Measurements from ENCODE around the gene SCAMP1.

The SCAMP1 gene

DNA sequence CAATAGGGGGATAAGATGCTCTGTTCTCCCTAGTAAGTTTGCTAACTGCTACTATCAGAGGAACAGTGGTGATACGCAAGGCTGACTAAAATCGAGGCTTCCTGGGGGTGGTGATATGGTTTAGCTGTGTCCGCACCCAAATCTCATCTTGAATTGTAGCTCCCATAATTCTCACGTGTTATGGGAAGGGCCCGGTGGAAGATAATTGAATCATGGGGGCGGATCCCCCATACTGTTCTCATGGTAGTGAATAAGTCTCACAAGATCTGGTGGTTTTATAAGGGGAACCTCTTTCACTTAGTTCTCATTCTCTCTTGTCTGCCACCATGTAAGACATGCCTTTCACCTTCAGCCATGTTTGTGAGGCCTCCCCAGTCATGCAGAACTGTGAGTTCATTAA is 153.0 kb downstream of the SCAMP1 start:
- no peaks in the 10 kb centered on the region for H3K9me3 Mint-ChIP-seq
- H3K4me1 Mint-ChIP-seq: peaks cover 14% of the 10 kb centered on the region
- peaks cover 21% of the 10 kb centered on the region for H3K36me3 Mint-ChIP-seq
- no peak for DNase-seq (ENCODE audit: low spot score in 2 of 2)
- no peak overlapping the region for H3K27ac Mint-ChIP-seq
- peaks cover 3% of the 10 kb centered on the region for H3K27me3 Mint-ChIP-seq
- H3K4me3 Mint-ChIP-seq: no peak overlapping the region
- no peak for ATAC-seq (ENCODE audit: low read depth)

DNA sequence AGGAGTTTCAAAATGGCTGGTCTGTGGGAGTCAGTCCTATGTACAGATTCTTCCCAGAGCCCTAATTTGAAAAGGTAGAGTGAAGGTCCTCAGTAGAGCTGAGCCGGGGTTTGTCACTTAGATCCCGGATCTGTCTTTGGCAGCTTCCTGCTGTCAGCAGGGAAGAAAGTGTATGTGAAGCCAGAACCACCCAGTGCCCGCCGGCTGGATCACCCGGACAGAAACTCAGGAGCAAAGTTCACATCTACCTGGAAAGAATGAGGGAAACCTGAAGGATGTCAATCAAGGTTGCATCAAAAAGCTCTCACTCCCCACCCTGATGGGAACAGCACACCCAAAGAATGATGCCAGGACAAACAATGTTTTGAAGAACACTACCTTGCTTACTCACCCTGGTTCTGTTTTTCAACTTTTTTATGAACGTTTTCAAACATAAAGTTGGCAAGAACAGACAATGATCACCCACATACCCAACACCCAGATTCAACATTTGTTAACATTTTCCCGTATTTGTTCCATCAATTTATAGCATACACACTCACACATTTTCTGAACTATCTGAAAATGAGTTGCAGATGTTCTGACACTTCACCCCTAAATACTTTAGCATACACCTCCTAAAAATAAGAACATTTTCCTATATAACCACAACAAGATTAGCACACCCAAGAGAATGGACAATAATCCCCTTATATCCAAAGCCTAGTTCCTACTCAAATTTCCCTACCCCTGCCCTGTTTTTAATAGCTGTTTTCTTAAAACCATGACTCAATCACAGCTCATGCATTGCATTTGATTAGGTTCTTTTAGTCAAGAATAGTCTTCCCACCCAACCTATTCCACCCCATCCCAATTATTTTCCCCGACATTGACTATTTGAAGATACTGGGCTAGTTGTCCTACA is 154.3 kb downstream of the SCAMP1 start:
- Mint-ChIP-seq H3K4me1 (peaks cover 7% of the 10 kb centered on the region), H3K27me3 (peaks cover 3% of the 10 kb centered on the region), H3K27ac (no peak overlapping the region), H3K4me3 (no peak overlapping the region), H3K9me3 (no peaks in the 10 kb centered on the region), H3K36me3 (peaks cover 21% of the 10 kb centered on the region)
- no peak for DNase-seq (ENCODE audit: low spot score in 2 of 2)
- no peak for ATAC-seq (ENCODE audit: low read depth)

DNA sequence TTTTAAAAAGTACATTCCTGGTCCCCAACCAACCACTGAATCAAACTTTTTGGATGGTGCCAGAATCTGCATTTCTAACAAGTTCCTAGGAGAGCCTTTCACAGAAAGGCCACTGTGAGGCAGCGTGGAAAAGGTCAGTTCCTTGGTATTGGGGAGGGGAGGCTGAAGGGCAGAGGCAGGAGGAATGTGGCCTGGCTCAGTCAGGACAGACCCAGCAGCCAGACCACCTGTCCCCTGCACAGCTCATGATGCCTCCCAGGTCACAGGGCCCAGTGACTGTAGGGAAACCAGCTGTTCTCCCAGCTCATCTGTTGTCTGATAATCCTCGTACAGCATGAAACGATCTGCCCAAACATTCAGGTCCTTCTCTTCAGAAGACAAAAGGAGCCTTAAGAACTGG is 155.3 kb downstream of the SCAMP1 start:
- no peak overlapping the region for H3K27ac Mint-ChIP-seq
- H3K4me1 Mint-ChIP-seq: peaks cover 2% of the 10 kb centered on the region
- H3K27me3 Mint-ChIP-seq: peaks cover 3% of the 10 kb centered on the region
- no peak overlapping the region for H3K4me3 Mint-ChIP-seq
- ATAC-seq (ENCODE audit: low read depth): no peak
- H3K9me3 Mint-ChIP-seq: no peaks in the 10 kb centered on the region
- peaks cover 21% of the 10 kb centered on the region for H3K36me3 Mint-ChIP-seq
- DNase-seq (ENCODE audit: low spot score in 2 of 2): no peak

DNA sequence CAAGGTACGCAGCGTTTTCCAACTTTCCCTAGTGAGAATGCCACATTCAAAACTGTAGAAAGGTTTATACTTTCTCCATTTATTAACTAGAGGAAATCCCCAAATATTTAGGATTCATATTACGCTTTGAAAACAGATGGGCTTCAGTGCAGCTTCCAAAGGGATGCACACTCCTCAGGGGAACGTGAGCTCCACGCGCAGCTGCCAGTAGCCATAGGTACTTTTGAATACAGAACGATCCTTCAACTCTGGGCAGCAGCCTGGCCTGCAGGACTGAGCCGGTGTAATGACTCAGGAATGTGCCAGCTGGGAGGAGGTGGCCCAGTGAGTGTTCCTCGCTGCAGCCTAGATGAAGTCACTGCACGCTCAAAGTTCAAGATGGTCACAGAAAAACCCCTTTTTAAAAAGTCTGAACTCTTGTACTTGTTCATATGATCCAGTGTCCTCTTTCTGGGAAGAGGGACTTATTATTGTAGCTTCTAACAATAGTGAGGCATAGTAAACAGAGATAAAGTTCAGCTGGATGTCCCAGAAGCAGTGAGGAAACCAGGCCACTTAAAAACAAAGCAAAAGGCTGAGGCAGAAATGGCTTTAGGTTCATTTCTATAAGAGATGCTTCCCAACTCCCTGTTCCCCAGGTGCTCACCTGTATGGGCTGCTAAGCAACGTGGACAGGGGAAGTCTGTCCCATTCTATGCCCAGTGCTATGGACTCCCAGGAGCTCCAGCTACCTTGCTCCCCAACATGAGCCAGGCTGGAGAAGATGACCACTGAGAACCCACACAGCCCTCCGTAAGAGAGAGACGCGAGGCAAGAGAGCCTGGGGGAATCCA is 158.2 kb downstream of the SCAMP1 start:
- Mint-ChIP-seq H3K9me3 (no peaks in the 10 kb centered on the region), H3K4me3 (no peak overlapping the region), H3K27me3 (peaks cover 3% of the 10 kb centered on the region), H3K27ac (no peak overlapping the region), H3K36me3 (peaks cover 24% of the 10 kb centered on the region), H3K4me1 (no peaks in the 10 kb centered on the region)
- no peak for DNase-seq (ENCODE audit: low spot score in 2 of 2)
- ATAC-seq (ENCODE audit: low read depth): no peak

DNA sequence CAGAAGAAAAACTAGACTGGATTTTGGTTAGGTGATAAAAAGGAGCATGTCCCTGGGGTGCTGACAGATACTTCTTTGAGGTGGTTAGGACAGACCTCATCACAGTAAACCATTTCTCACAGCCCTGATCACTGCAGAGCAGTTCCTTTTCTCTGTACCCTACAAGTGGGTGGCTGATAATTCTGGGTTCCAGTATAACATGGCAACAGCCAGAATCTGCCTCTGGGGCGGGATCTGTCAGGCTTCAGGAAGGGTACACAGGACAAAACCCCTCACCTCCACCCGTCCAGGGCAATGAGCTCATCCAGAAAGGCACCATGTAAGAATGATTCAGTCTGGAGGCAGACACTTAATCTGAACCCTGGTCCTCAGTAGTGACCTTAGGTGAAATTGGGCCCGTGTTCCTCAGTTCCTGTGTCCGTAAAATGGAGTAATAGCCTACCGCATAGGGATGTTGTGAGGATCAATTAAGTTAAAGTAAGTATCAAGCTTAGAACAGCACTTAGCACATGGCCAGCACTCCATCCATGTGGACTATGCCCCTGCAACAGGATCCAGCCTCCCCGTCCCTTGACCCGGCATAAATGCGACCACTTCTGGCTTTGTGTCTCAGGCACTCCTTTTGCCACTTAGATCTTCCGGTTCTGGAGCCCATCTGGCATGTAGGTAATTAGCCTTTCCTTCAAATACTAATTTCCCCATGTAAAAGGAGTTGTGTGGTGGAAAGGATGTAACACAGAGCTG is 159.0 kb downstream of the SCAMP1 start:
- no peak overlapping the region for H3K4me3 Mint-ChIP-seq
- peaks cover 20% of the 10 kb centered on the region for H3K36me3 Mint-ChIP-seq
- no peaks in the 10 kb centered on the region for H3K9me3 Mint-ChIP-seq
- DNase-seq (ENCODE audit: low spot score in 2 of 2): no peak
- no peaks in the 10 kb centered on the region for H3K4me1 Mint-ChIP-seq
- H3K27me3 Mint-ChIP-seq: peaks cover 3% of the 10 kb centered on the region
- no peak overlapping the region for H3K27ac Mint-ChIP-seq
- ATAC-seq (ENCODE audit: low read depth): no peak

DNA sequence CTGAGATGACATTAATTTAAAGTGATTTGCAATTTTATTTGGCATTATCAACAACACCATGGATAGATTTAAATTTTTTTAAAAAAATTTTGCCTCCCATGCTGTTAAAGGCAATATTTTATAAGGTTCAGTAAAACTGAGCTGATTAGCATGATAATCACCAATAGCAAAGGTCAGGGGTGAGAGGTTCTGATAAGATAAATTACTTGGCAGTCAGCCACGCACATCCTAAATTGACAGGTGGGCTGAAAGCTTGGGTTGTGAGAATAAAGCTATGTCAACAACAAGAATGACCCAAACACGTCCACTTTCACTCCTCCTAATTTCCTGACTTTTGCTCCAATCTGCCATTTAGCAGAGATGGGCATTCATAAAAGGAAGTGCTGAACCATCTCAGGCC is 161.0 kb downstream of the SCAMP1 start:
- Mint-ChIP-seq H3K4me3 (no peak overlapping the region), H3K27me3 (peaks cover 3% of the 10 kb centered on the region), H3K27ac (no peak overlapping the region), H3K9me3 (no peaks in the 10 kb centered on the region), H3K4me1 (peaks cover 4% of the 10 kb centered on the region), H3K36me3 (peaks cover 9% of the 10 kb centered on the region)
- no peak for DNase-seq (ENCODE audit: low spot score in 2 of 2)
- ATAC-seq (ENCODE audit: low read depth): no peak

DNA sequence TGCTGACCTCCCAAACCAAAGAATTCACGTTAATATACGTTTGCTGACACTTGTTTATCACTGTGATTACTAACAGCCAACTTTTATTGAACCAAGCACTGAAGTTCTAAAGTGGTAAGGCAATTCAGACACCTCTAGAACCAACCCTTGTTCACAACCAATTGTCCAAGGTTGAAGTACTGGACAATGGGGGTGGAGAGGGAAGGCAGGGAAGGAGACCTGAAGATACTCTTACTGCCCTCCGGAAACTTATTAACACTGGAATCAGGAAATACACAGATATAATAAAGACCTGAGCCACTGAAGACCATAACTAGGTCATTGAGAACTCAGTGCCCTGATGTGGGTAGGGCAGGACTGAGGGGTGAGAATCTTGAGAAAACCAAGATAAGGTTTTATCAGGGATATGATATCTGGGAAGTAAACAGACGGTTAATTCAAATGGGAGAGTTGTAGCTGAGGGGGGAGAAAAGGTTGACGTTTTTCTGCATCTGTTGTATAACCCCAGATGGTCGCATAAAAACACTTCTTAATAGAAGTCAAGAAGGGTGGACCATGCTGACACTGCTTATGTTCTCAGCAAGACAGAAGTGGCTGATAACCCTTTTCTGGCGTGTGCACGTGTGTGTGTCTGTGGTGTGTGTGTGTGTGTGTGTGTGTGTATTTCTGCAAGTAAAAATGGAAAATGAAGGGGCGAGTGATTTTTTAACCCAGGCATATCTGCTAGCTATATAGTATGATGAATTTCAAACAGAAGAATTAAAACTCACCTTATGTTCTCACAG is 162.3 kb downstream of the SCAMP1 start:
- no peak overlapping the region for H3K27ac Mint-ChIP-seq
- no peaks in the 10 kb centered on the region for H3K27me3 Mint-ChIP-seq
- DNase-seq (ENCODE audit: low spot score in 2 of 2): no peak
- ATAC-seq (ENCODE audit: low read depth): no peak
- H3K4me3 Mint-ChIP-seq: no peak overlapping the region
- H3K36me3 Mint-ChIP-seq: peaks cover 4% of the 10 kb centered on the region
- peaks cover 4% of the 10 kb centered on the region for H3K4me1 Mint-ChIP-seq
- H3K9me3 Mint-ChIP-seq: no peaks in the 10 kb centered on the region

DNA sequence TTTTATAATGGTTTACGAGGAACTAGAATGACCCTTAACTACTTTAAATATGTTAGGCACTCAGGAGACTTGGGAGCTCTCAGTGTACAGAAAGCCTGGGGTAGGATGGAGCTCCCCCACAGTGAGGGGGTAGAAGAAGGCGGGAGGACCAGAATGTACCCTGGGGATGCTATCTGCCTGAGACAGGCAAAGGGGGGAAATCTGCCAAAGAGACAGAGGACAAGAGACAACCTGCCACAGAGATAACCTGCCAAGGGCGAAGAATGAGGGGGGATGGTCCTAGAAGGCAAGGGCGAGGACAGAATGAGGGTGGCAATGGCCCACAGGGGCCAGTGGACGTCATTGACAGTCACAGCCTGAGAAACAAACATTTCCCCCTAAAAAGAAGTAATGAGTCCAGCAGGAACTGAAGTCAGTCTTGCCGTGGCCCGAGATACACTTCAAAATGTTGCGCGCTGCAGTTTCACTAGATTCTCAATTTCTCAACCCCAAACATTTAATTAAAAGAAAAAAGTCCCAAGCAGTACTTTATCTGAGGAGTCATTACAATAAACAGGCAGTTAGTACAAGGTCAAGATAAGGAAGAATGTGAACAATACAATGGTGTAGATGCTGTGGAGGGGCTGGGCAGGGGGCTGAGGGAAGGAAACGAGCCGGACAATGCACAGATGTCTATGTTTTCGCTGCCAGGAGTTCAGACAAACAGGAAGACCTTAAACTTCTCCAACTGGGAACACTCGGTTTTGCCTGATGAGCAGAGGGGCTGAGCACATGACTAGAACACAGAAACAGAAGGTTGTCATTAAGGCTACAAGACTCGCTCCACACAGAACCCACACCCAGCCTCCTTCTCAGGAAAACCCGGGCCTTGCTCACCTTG is 163.1 kb downstream of the SCAMP1 start:
- no peak overlapping the region for H3K4me3 Mint-ChIP-seq
- no peaks in the 10 kb centered on the region for H3K9me3 Mint-ChIP-seq
- H3K27ac Mint-ChIP-seq: no peak overlapping the region
- H3K36me3 Mint-ChIP-seq: peaks cover 4% of the 10 kb centered on the region
- no peak for ATAC-seq (ENCODE audit: low read depth)
- peaks cover 4% of the 10 kb centered on the region for H3K4me1 Mint-ChIP-seq
- no peaks in the 10 kb centered on the region for H3K27me3 Mint-ChIP-seq
- DNase-seq (ENCODE audit: low spot score in 2 of 2): no peak

DNA sequence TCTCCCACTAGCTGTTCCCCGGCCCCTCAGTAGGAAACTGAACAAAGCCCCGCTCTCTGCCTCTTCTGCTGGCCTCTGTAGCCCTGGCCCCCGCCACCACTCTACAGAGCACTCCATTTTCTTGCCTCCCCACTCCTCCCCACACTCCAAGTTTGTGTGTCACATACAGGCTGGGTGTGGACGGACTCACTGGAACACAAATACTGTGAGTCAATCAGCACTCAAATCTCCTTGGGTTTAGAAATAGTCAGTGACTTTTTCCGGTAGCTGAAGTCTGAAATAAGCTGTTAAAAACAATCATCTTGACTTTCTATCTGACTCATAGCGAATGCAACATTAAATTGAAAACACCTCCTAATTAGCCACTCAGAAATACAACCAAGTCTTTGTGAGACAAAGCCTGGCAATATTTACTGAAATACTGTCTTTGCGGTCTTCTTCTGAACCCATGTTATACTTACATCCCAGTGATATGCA is 165.7 kb downstream of the SCAMP1 start:
- Mint-ChIP-seq H3K27ac (peak overlapping the region; percentile 35), H3K9me3 (no peaks in the 10 kb centered on the region), H3K4me3 (no peak overlapping the region), H3K4me1 (peaks cover 4% of the 10 kb centered on the region), H3K36me3 (peaks cover 4% of the 10 kb centered on the region), H3K27me3 (no peaks in the 10 kb centered on the region)
- ATAC-seq (ENCODE audit: low read depth): no peak
- no peak for DNase-seq (ENCODE audit: low spot score in 2 of 2)

DNA sequence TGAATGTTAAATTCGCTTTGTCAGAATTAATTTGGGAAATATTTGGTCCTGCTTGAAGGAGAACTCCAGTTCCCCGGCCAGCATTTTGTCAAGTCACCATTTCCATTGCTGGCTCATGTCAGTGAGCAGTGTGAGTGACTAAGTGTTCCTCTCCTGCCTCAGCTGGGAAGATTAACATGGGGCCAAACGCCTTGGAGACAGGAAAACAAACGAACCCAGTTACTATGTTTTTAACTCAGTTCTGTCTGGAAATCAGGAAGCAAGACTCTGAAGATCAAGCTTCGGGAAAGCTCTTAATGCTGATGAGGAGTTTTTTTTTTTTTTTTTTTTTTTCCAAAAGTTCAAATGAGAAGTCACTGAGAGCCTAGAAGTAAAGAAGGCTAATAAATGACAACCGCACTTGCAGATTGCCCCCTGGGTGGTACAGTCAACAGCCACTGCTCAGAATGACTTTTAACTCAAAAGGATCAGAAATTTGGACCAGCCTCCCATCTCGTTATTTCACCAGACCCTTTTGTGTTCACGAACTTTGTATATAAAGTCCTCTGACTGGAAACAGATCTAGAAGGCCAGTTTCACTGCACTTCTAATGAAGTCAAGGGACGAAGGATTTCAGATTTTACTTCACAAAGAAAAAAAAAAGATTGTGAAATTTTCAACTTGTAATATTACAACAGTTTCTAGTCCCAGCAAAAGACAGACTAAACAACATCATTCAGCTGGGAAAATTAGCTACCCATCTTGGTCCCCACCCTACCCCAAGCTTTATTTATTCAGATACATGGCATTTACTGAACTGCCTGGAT is 166.8 kb downstream of the SCAMP1 start:
- Mint-ChIP-seq H3K9me3 (no peaks in the 10 kb centered on the region), H3K4me1 (peaks cover 4% of the 10 kb centered on the region), H3K36me3 (peaks cover 4% of the 10 kb centered on the region), H3K27me3 (no peaks in the 10 kb centered on the region), H3K4me3 (no peak overlapping the region), H3K27ac (no peak overlapping the region)
- DNase-seq (ENCODE audit: low spot score in 2 of 2): no peak
- ATAC-seq (ENCODE audit: low read depth): no peak

DNA sequence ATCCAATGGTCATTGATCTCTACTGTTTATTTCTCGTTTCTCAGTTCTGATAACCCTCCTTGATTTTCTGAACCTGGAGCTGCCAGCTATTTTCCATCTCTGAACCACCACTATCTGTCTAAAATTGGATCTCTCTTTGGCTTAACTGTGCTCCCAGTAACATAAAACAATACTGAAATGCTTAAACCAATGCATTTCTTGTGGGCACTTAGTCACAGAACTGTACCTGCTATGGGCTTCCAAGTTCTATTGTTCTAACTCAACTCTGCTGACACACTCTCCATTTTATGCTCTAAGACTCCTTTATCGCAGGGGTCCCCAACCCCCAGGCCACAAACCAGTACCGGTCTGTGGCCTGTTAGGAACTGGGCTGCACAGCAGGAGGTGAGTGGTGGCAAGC is 167.5 kb downstream of the SCAMP1 start:
- Mint-ChIP-seq H3K27ac (no peak overlapping the region), H3K4me3 (no peak overlapping the region), H3K27me3 (no peaks in the 10 kb centered on the region), H3K4me1 (peaks cover 4% of the 10 kb centered on the region), H3K9me3 (no peaks in the 10 kb centered on the region), H3K36me3 (peaks cover 2% of the 10 kb centered on the region)
- no peak for DNase-seq (ENCODE audit: low spot score in 2 of 2)
- no peak for ATAC-seq (ENCODE audit: low read depth)

All from memory B cell (primary cell).